Endodermal cell (in vitro differentiated cells): ENCODE measurements around the gene SLC39A13. TPM values are rescaled to one million over a fixed set of nuclear protein-coding genes. Genes with fewer than 3 reads are reported as not detected.

Experiments used
- DNase-seq: peaks from one replicate; pipeline ENCODE4 v3.0.0-alpha.2; 2017
- H3K27ac ChIP-seq: 2 replicates; pipeline ENCODE4 v1.5.1; 2013; ENCODE audit warnings: mild to moderate bottlenecking, low read depth, low read length, moderate library complexity
- H3K27me3 ChIP-seq: 2 replicates; pipeline ENCODE4 v1.6.1; 2013; ENCODE audit warnings: mild to moderate bottlenecking, low read length, moderate library complexity; ENCODE audit not compliant: insufficient read depth, control insufficient read depth, poor library complexity, severe bottlenecking
- H3K36me3 ChIP-seq: 2 replicates; pipeline ENCODE4 v1.7.0; 2013; ENCODE audit warnings: mild to moderate bottlenecking, low read length, moderate library complexity; ENCODE audit not compliant: control insufficient read depth, insufficient read depth
- H3K4me1 ChIP-seq: one replicate; pipeline ENCODE4 v1.7.0; 2013; ENCODE audit warnings: low read length; ENCODE audit not compliant: control insufficient read depth, insufficient read depth
- H3K4me3 ChIP-seq: 2 replicates; pipeline ENCODE4 v1.5.1; 2013; ENCODE audit warnings: mild to moderate bottlenecking, low read length, moderate library complexity
- H3K9ac ChIP-seq: 2 replicates; pipeline ENCODE4 v1.6.1; 2013; ENCODE audit warnings: mild to moderate bottlenecking, low read length, moderate library complexity; ENCODE audit not compliant: poor library complexity, severe bottlenecking; ENCODE audit errors: extremely low read depth
- H3K9me3 ChIP-seq: 2 replicates; pipeline ENCODE4 v1.6.1; 2013; ENCODE audit warnings: mild to moderate bottlenecking, low read length, moderate library complexity; ENCODE audit not compliant: control insufficient read depth
- H3K27ac Mint-ChIP-seq: 2 replicates; pipeline ENCODE4 v1.8.0; 2020; ENCODE audit warnings: mixed read lengths
- H3K27me3 Mint-ChIP-seq: 2 replicates; pipeline ENCODE4 v1.8.0; 2021; ENCODE audit warnings: mild to moderate bottlenecking, mixed read lengths; ENCODE audit not compliant: insufficient read depth
- H3K36me3 Mint-ChIP-seq: 2 replicates; pipeline ENCODE4 v1.8.0; 2020; ENCODE audit warnings: low read depth, mixed read lengths
- H3K4me1 Mint-ChIP-seq: 2 replicates; pipeline ENCODE4 v1.8.0; 2020; ENCODE audit warnings: mixed read lengths
- H3K4me3 Mint-ChIP-seq: 2 replicates; pipeline ENCODE4 v1.8.0; 2020; ENCODE audit warnings: mild to moderate bottlenecking, moderate library complexity, mixed read lengths
- H3K9me3 Mint-ChIP-seq: 2 replicates; pipeline ENCODE4 v1.8.0; 2020; ENCODE audit warnings: mild to moderate bottlenecking, mixed read lengths
- CTCF ChIP-seq: fragments of 200-600 bp; sonication (generic); conservative IDR thresholded peaks from 2 replicates; pipeline ENCODE4 v1.5.0; 2021; ENCODE audit warnings: antibody characterized with exemption, mild to moderate bottlenecking
- WGBS, 2 experiments: methylation state at CpG; one replicate each; pipeline versions ENCODE4 v1.1.5 to v1.1.7; 2013; ENCODE audit warnings: missing lambda C conversion rate in 2 of 2, mixed read lengths in 1 of 2; ENCODE audit not compliant: insufficient coverage in 1 of 2, insufficient read length in 1 of 2; 5-methylcytosine and 5-hydroxymethylcytosine counted together
- long read RNA-seq, 4 experiments: library from polyadenylated mRNA in 2 of 4; library from RNA in 1 of 4; library from capped mRNA in 1 of 4; stranded (forward) in 3 of 4; unstranded in 1 of 4; transcript quantifications; one replicate each; pipeline ENCODE4 v2.0.0, GENCODE V29; 2020 to 2021; ENCODE audit warnings: inconsistent platforms in 1 of 4
- polyA plus RNA-seq, 2 experiments: library from polyadenylated mRNA; stranded (reverse); fragments of 50-300 nt; gene quantifications; one replicate each; pipeline ENCODE4 v1.2.3, GENCODE V29; 2013
- total RNA-seq, 2 donors: library from RNA; stranded (reverse); fragmentation: NEBNext Ultra II Directional in 1 of 2; extraction: Animal tissue kit (Norgen Biotek cat#: 25700) in 1 of 2; gene quantifications; 2 replicates in 1 of 2; 3 replicates in 1 of 2; pipeline ENCODE4 v1.2.1, GENCODE V29; 2021

SLC39A13 gene
- 10 to 100 TPM; 34.7 to 40.4 TPM for total RNA-seq
- polyA plus RNA-seq (2013, experiment 1 of 2): 38.8 TPM
- polyA plus RNA-seq (2013, experiment 2 of 2): 31.4 TPM
- long read RNA-seq, experiment 1, partial matches to known transcripts: 4 of 20 reads
- long read RNA-seq, experiment 1, other reads (novel, unspliced or antisense): 16 of 20 reads
- long read RNA-seq, experiment 2, partial matches to known transcripts: 15 of 89 reads
- long read RNA-seq, experiment 2, other reads (novel, unspliced or antisense): 73 of 89 reads
- long read RNA-seq, experiment 3, partial matches to known transcripts: 25 of 110 reads
- long read RNA-seq, experiment 3, other reads (novel, unspliced or antisense): 83 of 110 reads
- long read RNA-seq, experiment 4, partial matches to known transcripts: 2 of 7 reads
- long read RNA-seq, experiment 4, other reads (novel, unspliced or antisense): 5 of 7 reads

- WGBS, 2 experiments: 1 to 4% methylated on average over 26 to 70 of the region's 70 CpGs
- Histone ChIP-seq H3K27me3 (no peaks in the 10 kb centered on the region), H3K4me3 (peak within 1 kb of the TSS; percentile 97), H3K36me3 (peaks cover 19% of the 10 kb centered on the region), H3K9me3 (no peaks in the 10 kb centered on the region), H3K4me1 (peaks cover 2% of the 10 kb centered on the region), H3K27ac (peak within 1 kb of the TSS; percentile 78), H3K9ac (peak within 1 kb of the TSS; percentile 74)
- peaks cover 13% of the 10 kb centered on the region for H3K4me1 Mint-ChIP-seq
- no peaks in the 10 kb centered on the region for H3K27me3 Mint-ChIP-seq
- no peaks in the 10 kb centered on the region for H3K9me3 Mint-ChIP-seq
- peak within 1 kb of the TSS; percentile 97 for H3K27ac Mint-ChIP-seq
- peak within 1 kb of the TSS; percentile 82 for H3K4me3 Mint-ChIP-seq
- TF ChIP-seq CTCF: peak; percentile 89
- DNase-seq: peak; percentile 99
- peaks cover 4% of the 10 kb centered on the region for H3K36me3 Mint-ChIP-seq
Measured at GRCh38 chr11:47407746-47408590, at the start of gene SLC39A13. TSS of gene SLC39A13 (plus strand) at chr11:47408590. CDS start at chr11:47410095, 1,505 bp downstream.

GRCh38 chr11:47358731-47359051, 49.7 kb upstream of the SLC39A13 start:
- H3K27ac Mint-ChIP-seq: no peak overlapping the region
- no peaks in the 10 kb centered on the region for H3K36me3 Mint-ChIP-seq
- no peaks in the 10 kb centered on the region for H3K27me3 Mint-ChIP-seq
- no peak for TF ChIP-seq CTCF
- H3K4me1 Mint-ChIP-seq: peaks cover 8% of the 10 kb centered on the region
- no peak overlapping the region for H3K4me3 ChIP-seq
- H3K4me3 Mint-ChIP-seq: no peak overlapping the region
- no peaks in the 10 kb centered on the region for H3K4me1 ChIP-seq
- H3K9me3 Mint-ChIP-seq: no peaks in the 10 kb centered on the region
- H3K36me3 ChIP-seq: no peaks in the 10 kb centered on the region
- no peaks in the 10 kb centered on the region for H3K27me3 ChIP-seq
- H3K9ac ChIP-seq: no peak overlapping the region
- DNase-seq: peak; percentile 42
- 94 to 95% methylated on average over 4 to 14 of the region's 14 CpGs for WGBS, 2 experiments
- H3K9me3 ChIP-seq: peaks cover 9% of the 10 kb centered on the region
- no peak overlapping the region for H3K27ac ChIP-seq

DNA sequence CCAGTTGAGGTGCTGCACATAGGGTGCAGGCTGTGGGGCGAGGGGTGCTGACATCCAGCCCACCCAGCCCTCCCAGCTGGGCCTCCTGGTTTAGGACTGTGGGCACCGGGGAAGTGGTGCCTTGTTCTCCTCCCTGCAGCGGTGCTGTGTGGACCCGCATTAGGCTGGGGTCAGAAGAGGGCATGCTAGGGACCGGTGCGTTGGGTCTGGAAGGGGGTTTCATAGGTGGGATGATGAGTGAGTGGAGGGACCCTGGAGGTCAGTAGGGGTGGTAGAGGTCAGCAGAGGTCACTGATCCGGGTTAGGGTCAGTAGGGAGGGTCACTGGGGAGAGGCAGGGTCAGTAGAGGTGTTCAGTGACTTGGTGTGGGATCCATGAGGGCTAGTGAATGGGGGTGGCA, 49.2 kb upstream of the SLC39A13 start:
- WGBS, 2 experiments: 88 to 94% methylated on average over 4 to 7 of the region's 7 CpGs

More for the DNA sequence above, 49.2 kb upstream of the SLC39A13 start:
- Mint-ChIP-seq H3K36me3 (no peaks in the 10 kb centered on the region), H3K4me1 (peaks cover 5% of the 10 kb centered on the region), H3K4me3 (no peak overlapping the region), H3K27ac (peak overlapping the region; percentile 7), H3K9me3 (no peaks in the 10 kb centered on the region), H3K27me3 (no peaks in the 10 kb centered on the region)
- Histone ChIP-seq H3K36me3 (no peaks in the 10 kb centered on the region), H3K27me3 (no peaks in the 10 kb centered on the region), H3K9me3 (peaks cover 9% of the 10 kb centered on the region), H3K27ac (no peak overlapping the region), H3K4me1 (no peaks in the 10 kb centered on the region), H3K4me3 (no peak overlapping the region), H3K9ac (no peak overlapping the region)
- no peak for DNase-seq
- TF ChIP-seq CTCF: no peak
